ENCODE data around the gene PLCH1. TPM values are rescaled to one million over a fixed set of nuclear protein-coding genes. Genes with fewer than 3 reads are reported as not detected.

Gene PLCH1
- total and polyA plus RNA-seq, 10 of the 15 experiments (the other 5 are each of a cell fraction or from before 2014, with no cell fraction given) = 0.03 to 0.22 (median 0.04) TPM; not detected in 5

- Histone ChIP-seq H3K27me3 (replicated peaks in 1 of 2; ENCODE audit: control insufficient read depth in 2 of 2, insufficient read depth in 2 of 2, low read length in 1 of 2) (no peaks in the 10 kb centered on the region), H3K36me3 (ENCODE audit: control insufficient read depth in 2 of 2, insufficient read depth in 2 of 2, low read length in 1 of 2) (no peaks in the 10 kb centered on the region), H3K27ac (ENCODE audit: control insufficient read depth, insufficient read depth) (no peak overlapping the region), H3K79me2 (ENCODE audit: control insufficient read depth, insufficient read depth, low read length) (no peaks in the 10 kb centered on the region), H4K20me1 (ENCODE audit: control insufficient read depth, insufficient read depth) (no peaks in the 10 kb centered on the region), H2AFZ (ENCODE audit: control insufficient read depth, low read depth, low read length) (no peak overlapping the region), H3K9ac (ENCODE audit: control insufficient read depth, insufficient read depth, low read length) (no peak overlapping the region), H3K4me2 (ENCODE audit: control insufficient read depth, insufficient read depth) (no peak overlapping the region), H3K9me3 (replicated peaks; ENCODE audit: control insufficient read depth, insufficient read depth, low read length) (no peaks in the 10 kb centered on the region), H3K4me3 (no peak overlapping the region), H3K4me1 (ENCODE audit: control insufficient read depth, insufficient read depth, low read length) (no peaks in the 10 kb centered on the region)
- WGBS (ENCODE audit: insufficient coverage, insufficient replicate concordance, low lambda C conversion rate, missing lambda C conversion rate) = 45% methylated on average over 2 of the region's 2 CpGs
- RAD21 ChIA-PET (ENCODE audit: unreplicated experiment) = no interaction called here
- CTCF ChIA-PET = interaction anchor here (1.3 kb wide), 1 partner anchor 66 kb away, joined by 3 read pairs; no protein-coding TSS in a partner anchor
- FAIRE-seq (no peak), ATAC-seq (no peak), DNase-seq (ENCODE audit: low read depth, low spot score) (no peak)
- in situ Hi-C loops (cut with MboI) (no loop called here), intact Hi-C loops (cut with micrococcal nuclease; ENCODE audit: unreplicated experiment) (no loop called here)
- SMC1A ChIA-PET (ENCODE audit: uncharacterized antibody, unreplicated experiment) = interaction anchor here (2.1 kb wide), 1 partner anchor 14 kb away, joined by 8 read pairs; no protein-coding TSS in a partner anchor
- BruUV-seq (replicated peaks) = no TSS peak
- POLR2A ChIA-PET = interaction anchor here (0.7 kb wide), 1 partner anchor 13 kb away, joined by 4 read pairs; no protein-coding TSS in a partner anchor
- TF ChIP-seq PBX3 (IDR thresholded peaks at IDR 0.05; ENCODE audit: insufficient replicate concordance, low read depth, low read length) (no peak), CBFB (IDR thresholded peaks at IDR 0.05; ENCODE audit: low read depth) (no peak), ELK1 (IDR thresholded peaks at IDR 0.05; ENCODE audit: low read depth, low read length) (no peak), CUX1 (IDR thresholded peaks at IDR 0.05; ENCODE audit: insufficient replicate concordance, low read depth, low read length) (no peak), HDAC2 (IDR thresholded peaks at IDR 0.05) (no peak), BCLAF1 (IDR thresholded peaks at IDR 0.05) (no peak), NFIC (IDR thresholded peaks at IDR 0.05; ENCODE audit: low read depth, low read length) (no peak), MAX (IDR thresholded peaks at IDR 0.05; ENCODE audit: low read depth, low read length) (no peak), SMAD1 (IDR thresholded peaks at IDR 0.05; ENCODE audit: low read depth, partially characterized antibody) (no peak), LARP7 (IDR thresholded peaks at IDR 0.05) (no peak), BMI1 (IDR thresholded peaks at IDR 0.05; ENCODE audit: borderline replicate concordance) (no peak), CREM (IDR thresholded peaks at IDR 0.05; ENCODE audit: low read depth) (no peak), USF2 (IDR thresholded peaks at IDR 0.05; ENCODE audit: borderline replicate concordance, low read depth, low read length) (no peak)
Observed at GRCh38 chr3:155418407-155418806, 326.5 kb downstream of the PLCH1 start.
